Cardiac muscle cell (in vitro differentiated cells and primary cell): ENCODE measurements around the gene LRRC4C. TPM values are rescaled to one million over a fixed set of nuclear protein-coding genes. Genes with fewer than 3 reads are reported as not detected.
A peak's percentile ranks its signal among the peaks of the same experiment; 100 is the strongest.

Source experiments
- DNase-seq, 2 donors: peaks; one replicate each; pipeline versions ENCODE4 v3.0.0 to v3.0.0-alpha.2; 2010 to 2017; ENCODE audit warnings: low read depth in 1 of 2, low spot score in 1 of 2
- H3K27ac ChIP-seq: fragments of 200-600 bp; sonication (generic); 2 replicates; pipeline ENCODE4 v1.5.1; 2016
- H3K27me3 ChIP-seq: fragments of 200-600 bp; sonication (generic); 2 replicates; pipeline ENCODE4 v1.6.0; 2016; ENCODE audit warnings: control low read depth
- H3K36me3 ChIP-seq: fragments of 200-600 bp; sonication (generic); 2 replicates; pipeline ENCODE4 v1.5.1; 2016; ENCODE audit warnings: control low read depth
- H3K4me1 ChIP-seq: fragments of 200-600 bp; sonication (generic); 2 replicates; pipeline ENCODE4 v1.8.1; 2017; ENCODE audit warnings: low read depth, mild to moderate bottlenecking, mixed run types
- H3K4me3 ChIP-seq: fragments of 200-600 bp; sonication (generic); 2 replicates; pipeline ENCODE4 v1.5.1; 2016; ENCODE audit warnings: mild to moderate bottlenecking
- H3K9me3 ChIP-seq: fragments of 200-600 bp; sonication (generic); 2 replicates; pipeline ENCODE4 v1.5.1; 2017; ENCODE audit warnings: low read depth, mild to moderate bottlenecking, control low read depth
- CTCF ChIP-seq: IDR thresholded peaks from 2 replicates; pipeline ENCODE4 v1.5.1; 2012; ENCODE audit warnings: low read depth, mild to moderate bottlenecking, low read length
- polyA plus RNA-seq: library from polyadenylated mRNA; unstranded; fragments of >200 nt; fragmentation: Nextera tagmentation; extraction: Ambion mirVana; gene quantifications from 2 replicates; pipeline ENCODE4 v1.2.1, GENCODE V29; 2016
- total RNA-seq: library from RNA; depleted of rRNA; stranded (reverse); fragments of >200 nt; gene quantifications from 2 replicates; pipeline ENCODE4 v1.2.3, GENCODE V29; 2016

The LRRC4C gene
- total and polyA plus RNA-seq, 2 experiments from 2014 or later = 0.66 to 0.77 TPM

GRCh38 chr11:40276960-40277359 is 1182.5 kb downstream of the LRRC4C start:
- H3K4me3 ChIP-seq = no peak overlapping the region
- H3K27me3 ChIP-seq = no peaks in the 10 kb centered on the region
- H3K9me3 ChIP-seq = no peaks in the 10 kb centered on the region
- H3K36me3 ChIP-seq = no peaks in the 10 kb centered on the region
- no peak for TF ChIP-seq CTCF
- no peaks in the 10 kb centered on the region for H3K4me1 ChIP-seq
- H3K27ac ChIP-seq = no peak overlapping the region
- no peak for DNase-seq

GRCh38 chr11:40274017-40274416 is 1185.4 kb downstream of the LRRC4C start:
- H3K4me1 ChIP-seq = peaks cover 6% of the 10 kb centered on the region
- H3K27ac ChIP-seq = no peak overlapping the region
- no peaks in the 10 kb centered on the region for H3K9me3 ChIP-seq
- no peaks in the 10 kb centered on the region for H3K36me3 ChIP-seq
- DNase-seq = peak in 1 of 2 donors; percentile 39
- H3K27me3 ChIP-seq = no peaks in the 10 kb centered on the region
- TF ChIP-seq CTCF = no peak
- no peak overlapping the region for H3K4me3 ChIP-seq

- Histone ChIP-seq H3K9me3 (no peaks in the 10 kb centered on the region), H3K27ac (no peak overlapping the region), H3K36me3 (no peaks in the 10 kb centered on the region), H3K27me3 (no peaks in the 10 kb centered on the region), H3K4me1 (peaks cover 6% of the 10 kb centered on the region), H3K4me3 (no peak overlapping the region)
- TF ChIP-seq CTCF = no peak
- no peak for DNase-seq
These were observed 1186.2 kb downstream of the LRRC4C start for GRCh38 chr11:40273192-40273732.

- Histone ChIP-seq H3K4me1 (peaks cover 6% of the 10 kb centered on the region), H3K4me3 (no peak overlapping the region), H3K36me3 (no peaks in the 10 kb centered on the region), H3K9me3 (no peaks in the 10 kb centered on the region), H3K27ac (no peak overlapping the region), H3K27me3 (no peaks in the 10 kb centered on the region)
- no peak for TF ChIP-seq CTCF
- no peak for DNase-seq
These were observed 1188.1 kb downstream of the LRRC4C start for GRCh38 chr11:40271361-40271760.

GRCh38 chr11:40269865-40270264 is 1189.6 kb downstream of the LRRC4C start:
- no peaks in the 10 kb centered on the region for H3K36me3 ChIP-seq
- TF ChIP-seq CTCF = no peak
- no peak overlapping the region for H3K27ac ChIP-seq
- H3K9me3 ChIP-seq = no peaks in the 10 kb centered on the region
- H3K27me3 ChIP-seq = no peaks in the 10 kb centered on the region
- no peak for DNase-seq
- peaks cover 6% of the 10 kb centered on the region for H3K4me1 ChIP-seq
- no peak overlapping the region for H3K4me3 ChIP-seq
